Endothelial cell (in vitro differentiated cells): ENCODE data around the gene DNMBP. TPM values are rescaled to one million over a fixed set of nuclear protein-coding genes. Genes with fewer than 3 reads are reported as not detected.
"Not testable (repeated sequence)": the region's sequence is repeated elsewhere in the genome, so short reads cannot be mapped to it uniquely, and the experiment has no call there.

Experiments used
- DNase-seq: peaks from one replicate; pipeline ENCODE4 v3.0.0; 2021; ENCODE audit warnings: low spot score
- H3K27ac Mint-ChIP-seq: one replicate; pipeline ENCODE4 v1.8.0; 2021; ENCODE audit warnings: mixed read lengths, inconsistent platforms; ENCODE audit not compliant: unreplicated experiment
- H3K27me3 Mint-ChIP-seq: one replicate; pipeline ENCODE4 v1.8.0; 2021; ENCODE audit warnings: mild to moderate bottlenecking, moderate library complexity, mixed read lengths, inconsistent platforms; ENCODE audit not compliant: unreplicated experiment
- H3K36me3 Mint-ChIP-seq: one replicate; pipeline ENCODE4 v1.8.0; 2021; ENCODE audit warnings: mild to moderate bottlenecking, low read depth, mixed read lengths, inconsistent platforms; ENCODE audit not compliant: unreplicated experiment
- H3K4me1 Mint-ChIP-seq: one replicate; pipeline ENCODE4 v1.8.0; 2021; ENCODE audit warnings: mild to moderate bottlenecking, mixed read lengths, inconsistent platforms; ENCODE audit not compliant: unreplicated experiment
- H3K4me3 Mint-ChIP-seq: one replicate; pipeline ENCODE4 v1.8.0; 2021; ENCODE audit warnings: mild to moderate bottlenecking, mixed read lengths, inconsistent platforms; ENCODE audit not compliant: unreplicated experiment
- H3K9me3 Mint-ChIP-seq: one replicate; pipeline ENCODE4 v1.8.0; 2021; ENCODE audit warnings: mixed read lengths, inconsistent platforms; ENCODE audit not compliant: unreplicated experiment
- CTCF ChIP-seq: fragments of 200-600 bp; sonication (generic); IDR thresholded peaks from one replicate; pipeline ENCODE4 v1.5.0; 2021; ENCODE audit warnings: antibody characterized with exemption; ENCODE audit not compliant: unreplicated experiment
- total RNA-seq: library from RNA; stranded (reverse); fragmentation: NEBNext Ultra II Directional; extraction: Animal tissue kit (Norgen Biotek cat#: 25700); gene quantifications from one replicate; pipeline ENCODE4 v1.2.1, GENCODE V29; 2021; ENCODE audit not compliant: unreplicated experiment

The DNMBP gene
- total RNA-seq, 1 donor from 2014 or later = 21.8 TPM

DNA sequence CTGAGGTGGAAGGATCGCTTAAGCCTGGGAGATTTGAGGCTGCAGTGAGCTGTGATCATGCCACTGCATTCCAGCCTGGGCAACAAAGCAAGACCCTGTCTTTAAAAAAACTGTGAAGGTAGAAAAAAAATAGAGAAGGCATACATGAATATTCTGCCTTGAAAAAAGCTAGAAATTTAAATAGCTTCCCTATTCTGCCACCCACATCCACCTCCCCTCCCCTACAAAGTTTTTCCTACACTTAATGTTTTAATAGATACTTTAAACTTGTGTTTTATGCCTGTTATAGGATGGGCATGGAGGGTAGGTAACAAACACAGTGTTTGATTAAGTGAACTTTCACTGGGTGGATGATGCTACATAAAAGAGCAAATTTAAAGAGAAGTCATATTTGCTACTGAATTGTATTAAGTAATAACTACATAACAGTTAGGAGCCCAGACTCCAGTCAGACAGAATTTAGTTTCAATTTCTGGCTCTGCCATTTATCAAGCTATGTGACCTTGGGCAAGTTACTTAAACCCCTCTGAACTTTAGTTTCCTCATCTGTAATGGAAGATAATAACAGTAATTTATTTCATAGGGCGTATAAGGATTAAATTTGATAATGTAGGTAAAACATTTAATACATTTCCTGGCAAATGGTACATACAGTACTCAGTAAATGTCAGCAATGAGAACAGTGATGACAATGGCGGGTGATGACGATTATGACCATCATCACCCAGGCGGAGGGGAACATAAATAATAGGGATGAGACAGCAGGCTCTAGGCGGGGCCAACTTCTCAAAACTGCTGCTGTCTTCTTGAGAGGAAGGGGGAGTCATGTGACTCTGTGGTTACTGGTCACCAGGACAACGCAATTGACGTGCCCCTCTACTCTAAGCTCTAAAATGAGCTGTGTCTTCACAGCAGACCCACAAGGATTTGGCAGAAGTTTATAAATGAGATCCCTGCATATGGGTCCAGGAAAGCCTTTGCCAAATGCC is 15.8 kb downstream of the DNMBP start:
- Mint-ChIP-seq H3K9me3 (no peaks in the 10 kb centered on the region), H3K27ac (no peak overlapping the region), H3K27me3 (peaks cover under 1% of the 10 kb centered on the region), H3K4me3 (no peak overlapping the region), H3K4me1 (peaks cover 8% of the 10 kb centered on the region), H3K36me3 (no peaks in the 10 kb centered on the region)
- no peak for DNase-seq
- TF ChIP-seq CTCF = no peak

DNA sequence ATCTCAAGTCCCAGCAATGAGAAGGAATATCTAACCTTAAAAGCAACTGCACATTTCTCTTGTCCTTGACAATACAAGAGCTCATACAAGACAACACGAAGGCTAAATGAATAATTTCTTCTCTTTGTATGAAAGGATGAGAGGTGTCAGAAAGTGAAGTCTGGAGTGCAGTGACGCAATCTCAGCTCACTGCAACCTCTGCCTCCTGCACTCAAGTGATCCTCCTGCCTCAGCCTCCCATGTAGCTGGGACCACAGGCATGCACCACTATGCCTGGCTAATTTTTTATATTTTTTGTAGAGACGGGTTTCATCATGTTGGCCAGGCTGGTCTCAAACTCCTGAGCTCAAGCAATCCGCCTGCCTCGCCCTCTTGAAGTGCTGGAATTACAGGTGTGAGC is 24.1 kb downstream of the DNMBP start:
- H3K9me3 Mint-ChIP-seq, H3K36me3 Mint-ChIP-seq, DNase-seq, H3K27me3 Mint-ChIP-seq, H3K27ac Mint-ChIP-seq, H3K4me3 Mint-ChIP-seq: not testable (repeated sequence)
- peaks cover 11% of the 10 kb centered on the region for H3K4me1 Mint-ChIP-seq

GRCh38 chr10:99984211-99985034 is 25.3 kb downstream of the DNMBP start:
- DNase-seq = no peak
- Mint-ChIP-seq H3K27ac (no peak overlapping the region), H3K4me1 (peaks cover 11% of the 10 kb centered on the region), H3K36me3 (no peaks in the 10 kb centered on the region), H3K4me3 (no peak overlapping the region), H3K9me3 (no peaks in the 10 kb centered on the region), H3K27me3 (no peaks in the 10 kb centered on the region)
- TF ChIP-seq CTCF = no peak

GRCh38 chr10:99983280-99983988 is 26.3 kb downstream of the DNMBP start:
- H3K4me3 Mint-ChIP-seq = peak overlapping the region; percentile 10
- H3K36me3 Mint-ChIP-seq = no peaks in the 10 kb centered on the region
- DNase-seq = peak; percentile 4
- H3K27me3 Mint-ChIP-seq = no peaks in the 10 kb centered on the region
- H3K4me1 Mint-ChIP-seq = peaks cover 11% of the 10 kb centered on the region
- no peak for TF ChIP-seq CTCF
- no peaks in the 10 kb centered on the region for H3K9me3 Mint-ChIP-seq
- peak overlapping the region; percentile 84 for H3K27ac Mint-ChIP-seq

- no peaks in the 10 kb centered on the region for H3K36me3 Mint-ChIP-seq
- H3K27ac Mint-ChIP-seq = no peak overlapping the region
- H3K9me3 Mint-ChIP-seq = no peaks in the 10 kb centered on the region
- no peak for TF ChIP-seq CTCF
- no peaks in the 10 kb centered on the region for H3K27me3 Mint-ChIP-seq
- DNase-seq = no peak
- H3K4me1 Mint-ChIP-seq = peaks cover 11% of the 10 kb centered on the region
- H3K4me3 Mint-ChIP-seq = no peak overlapping the region
These were observed 27.0 kb downstream of the DNMBP start for GRCh38 chr10:99982728-99983127.
